ENCODE data around the gene ATP10D.
"Not testable (repeated sequence)": the region's sequence is repeated elsewhere in the genome, so short reads cannot be mapped to it uniquely, and the experiment has no call there.

ATP10D gene

DNA sequence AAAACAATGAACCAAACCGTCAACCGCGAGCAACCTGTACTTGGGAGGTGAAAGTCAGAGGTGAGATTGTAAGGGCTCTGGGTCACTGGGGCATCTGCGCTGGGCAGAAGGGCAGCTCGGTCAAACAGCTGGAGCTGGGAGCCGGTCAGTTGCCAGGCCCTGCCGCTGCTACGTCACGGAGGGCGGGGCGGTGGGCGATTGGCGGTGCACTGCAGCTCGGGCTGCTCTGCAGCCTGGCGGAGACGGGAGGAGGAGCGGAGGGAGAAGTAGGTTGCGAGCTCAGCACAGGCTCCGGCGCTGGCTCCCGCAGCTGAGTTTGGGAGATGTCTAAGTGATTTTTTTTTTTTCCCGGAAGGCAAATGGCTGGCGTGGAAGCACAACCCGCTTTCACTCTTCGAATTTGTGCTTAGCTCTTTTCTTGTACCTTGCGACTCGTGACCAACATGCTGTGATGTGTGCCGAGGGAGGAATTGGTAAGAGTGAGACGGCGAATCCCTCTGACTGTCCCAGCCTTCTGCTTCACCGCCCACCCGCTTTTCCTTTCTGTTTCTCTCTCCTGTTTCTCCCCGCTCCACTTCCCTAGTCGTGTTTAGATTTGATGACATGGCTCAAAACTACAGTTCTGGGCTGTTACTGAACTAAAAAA is at the start of gene ATP10D:
Gene ATP10D, plus strand, starts transcription at position 229 of the 646 bp plus-strand sequence. CDS start 27,266 bp downstream, outside the sequence.
- peak; percentile 90 for DNase-seq (ENCODE audit: low spot score)

DNA sequence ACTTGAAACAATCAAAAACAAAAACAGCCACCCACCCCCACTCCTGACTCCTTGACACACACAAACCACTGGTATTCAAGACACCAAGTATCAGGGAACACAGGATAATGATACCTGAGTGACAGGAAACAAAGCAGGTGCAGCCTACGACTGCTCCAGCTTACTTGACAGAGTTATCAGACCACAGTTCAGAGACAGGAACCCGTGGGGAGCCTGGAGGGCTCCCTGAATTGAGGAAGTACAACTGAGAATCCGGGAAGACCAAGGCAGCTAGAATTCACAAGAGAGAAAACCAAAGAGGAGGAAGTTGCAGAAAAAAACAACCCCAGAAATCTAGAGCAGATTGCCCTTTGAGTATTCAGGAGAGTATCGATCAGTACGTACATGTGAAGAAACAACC is 42.1 kb upstream of the ATP10D start:
- DNase-seq (ENCODE audit: low spot score): no peak

DNA sequence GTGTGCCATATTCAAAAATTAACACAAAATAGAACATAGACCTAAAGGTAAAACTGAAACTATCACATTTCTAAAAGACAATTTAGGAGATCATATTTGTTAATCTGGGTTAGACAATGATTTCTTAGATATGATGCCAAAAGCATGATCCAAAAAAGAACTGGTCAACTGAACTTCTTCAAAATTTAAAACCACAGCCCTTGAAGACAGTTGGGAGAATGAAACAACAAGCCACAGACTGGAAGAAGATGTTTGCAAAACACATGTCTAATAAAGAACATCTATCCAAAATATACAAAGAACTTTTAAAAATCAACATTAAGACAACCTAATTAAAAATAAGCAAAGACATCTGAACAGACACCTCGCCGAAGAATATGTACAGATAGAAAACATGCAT is 41.0 kb upstream of the ATP10D start:
- DNase-seq (ENCODE audit: low spot score): no peak

DNA sequence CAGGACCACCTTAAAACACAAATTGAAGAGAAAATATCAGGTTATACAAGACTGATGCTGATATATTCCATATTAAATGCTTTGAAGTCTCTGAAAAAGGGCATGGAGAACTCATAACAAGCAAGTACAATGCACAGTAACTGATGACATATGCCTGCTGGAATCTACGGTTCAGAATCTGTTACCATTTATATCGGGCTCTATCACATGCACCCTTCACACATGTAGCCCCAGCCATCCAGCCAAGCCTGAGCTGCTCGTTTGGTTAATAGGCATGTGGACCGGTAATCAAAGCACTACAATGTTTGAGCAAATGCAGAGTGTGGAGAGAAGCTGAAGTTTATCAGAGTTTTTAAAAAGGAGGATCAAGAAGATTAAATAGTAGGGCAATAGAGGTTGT is 33.4 kb upstream of the ATP10D start:
- no peak for DNase-seq (ENCODE audit: low spot score)

DNA sequence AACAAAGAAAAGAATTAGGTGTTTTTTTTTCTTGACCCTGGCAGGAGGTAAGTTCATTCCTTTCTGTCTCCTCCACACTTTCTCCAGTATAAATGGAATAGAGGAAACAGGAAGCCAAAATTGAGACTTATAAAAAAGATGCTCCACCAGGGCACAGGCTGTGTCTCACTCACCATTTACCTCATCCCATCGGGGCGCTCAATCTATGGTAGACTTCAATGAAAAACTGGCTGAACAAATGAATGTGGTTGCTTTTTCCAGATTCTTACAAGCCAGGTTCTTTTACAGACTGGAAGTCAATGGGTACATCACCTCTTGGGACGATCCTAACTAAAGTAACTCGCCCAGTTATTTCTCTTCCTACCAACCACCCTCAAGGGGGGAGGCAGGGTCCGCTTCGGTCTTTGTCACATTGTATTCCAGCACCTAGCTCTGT is 22.3 kb upstream of the ATP10D start:
- DNase-seq (ENCODE audit: low spot score): peak; percentile 7

DNA sequence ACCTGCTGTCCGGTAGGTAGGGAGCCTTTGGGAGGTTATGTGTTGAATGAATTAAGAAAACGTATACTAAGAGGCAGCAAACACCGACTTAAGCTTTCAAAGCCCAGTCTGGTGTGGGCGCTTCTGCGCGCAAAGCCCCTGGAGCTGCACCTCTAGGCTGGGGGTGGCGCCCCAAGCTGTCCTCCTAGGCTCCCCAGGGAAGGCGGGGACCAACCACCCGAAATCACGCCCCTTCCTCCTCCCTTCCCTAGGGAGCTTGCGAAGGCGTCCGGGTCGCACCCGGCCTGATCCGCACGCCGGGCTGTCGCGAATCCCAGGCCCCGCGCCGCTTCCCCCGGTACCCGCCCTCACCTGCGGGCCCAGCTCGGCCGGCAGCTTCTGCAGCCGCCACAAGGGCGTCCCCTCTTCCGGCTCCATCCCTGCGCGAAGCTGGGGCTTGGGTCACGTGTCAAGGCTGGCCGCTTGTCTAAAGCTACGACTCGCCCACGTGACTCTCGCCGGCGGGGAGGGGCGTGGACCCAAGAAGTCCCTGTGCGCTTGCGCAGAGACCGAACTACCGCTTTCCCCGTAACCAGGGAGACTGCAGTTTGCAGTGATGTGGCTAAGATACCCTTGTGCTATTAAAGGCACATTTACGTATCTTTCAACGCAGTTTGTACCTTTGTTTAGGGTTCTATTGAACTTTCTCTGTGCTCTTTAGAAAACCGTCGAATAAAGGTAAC is 21.7 kb upstream of the ATP10D start, which contains the start of gene COMMD8:
Gene COMMD8, minus strand, starts transcription at position 468 of the 722 bp plus-strand sequence. Its CDS starts 51 bp downstream, at position 417.
- DNase-seq (ENCODE audit: low spot score): peak; percentile 98

DNA sequence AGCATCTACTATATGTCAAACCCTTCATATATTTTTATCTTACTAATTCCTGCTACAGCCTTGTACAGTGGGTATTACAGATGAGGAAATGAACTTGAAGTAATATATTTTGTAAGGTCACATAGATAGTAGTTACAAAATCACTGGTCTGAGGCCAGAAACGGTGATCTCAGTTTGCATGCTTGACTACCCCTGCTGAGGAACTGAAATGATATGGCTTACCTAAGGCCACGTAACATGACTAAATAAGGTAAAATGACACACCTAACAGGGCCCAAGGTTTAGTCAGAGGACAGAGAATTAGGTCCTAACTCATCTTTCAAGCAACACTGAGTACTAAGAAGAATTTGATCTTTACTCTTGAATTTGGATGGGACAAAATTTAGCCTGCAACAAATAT is 20.1 kb upstream of the ATP10D start:
- no peak for DNase-seq (ENCODE audit: low spot score)

DNA sequence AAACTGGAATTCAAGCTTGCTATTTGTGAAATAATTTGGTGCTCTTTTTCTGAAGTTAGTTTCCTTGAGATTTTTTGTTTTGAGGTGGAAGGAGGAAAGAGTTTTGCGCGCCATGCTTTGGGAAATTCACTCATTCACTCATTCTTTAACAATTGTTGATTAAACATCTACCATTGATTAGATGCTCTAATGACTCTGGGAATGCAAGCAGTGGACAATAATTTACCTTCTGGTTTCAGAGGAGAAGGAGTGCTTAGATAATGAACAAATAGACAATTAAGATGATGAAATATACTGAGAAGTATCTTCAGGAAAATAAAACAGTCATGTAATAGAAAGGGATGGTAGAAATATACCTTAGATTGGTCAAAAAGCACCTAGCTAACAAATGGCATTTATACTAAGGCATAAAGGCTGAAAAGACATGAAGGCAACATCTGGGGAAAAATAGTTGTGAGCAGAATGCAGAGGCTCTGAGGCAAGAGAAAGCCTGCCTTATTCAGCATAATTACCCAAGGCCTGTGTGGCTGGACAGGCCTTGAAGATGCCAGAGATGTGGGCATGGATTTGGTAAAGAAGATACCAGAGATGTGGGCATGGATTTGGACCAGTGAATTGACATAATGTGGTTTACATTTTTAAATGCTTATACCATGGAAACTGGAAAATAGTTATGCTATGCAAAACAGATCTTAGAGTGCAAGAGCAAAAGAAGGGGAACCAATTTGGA is 18.9 kb upstream of the ATP10D start:
- DNase-seq (ENCODE audit: low spot score): no peak

DNA sequence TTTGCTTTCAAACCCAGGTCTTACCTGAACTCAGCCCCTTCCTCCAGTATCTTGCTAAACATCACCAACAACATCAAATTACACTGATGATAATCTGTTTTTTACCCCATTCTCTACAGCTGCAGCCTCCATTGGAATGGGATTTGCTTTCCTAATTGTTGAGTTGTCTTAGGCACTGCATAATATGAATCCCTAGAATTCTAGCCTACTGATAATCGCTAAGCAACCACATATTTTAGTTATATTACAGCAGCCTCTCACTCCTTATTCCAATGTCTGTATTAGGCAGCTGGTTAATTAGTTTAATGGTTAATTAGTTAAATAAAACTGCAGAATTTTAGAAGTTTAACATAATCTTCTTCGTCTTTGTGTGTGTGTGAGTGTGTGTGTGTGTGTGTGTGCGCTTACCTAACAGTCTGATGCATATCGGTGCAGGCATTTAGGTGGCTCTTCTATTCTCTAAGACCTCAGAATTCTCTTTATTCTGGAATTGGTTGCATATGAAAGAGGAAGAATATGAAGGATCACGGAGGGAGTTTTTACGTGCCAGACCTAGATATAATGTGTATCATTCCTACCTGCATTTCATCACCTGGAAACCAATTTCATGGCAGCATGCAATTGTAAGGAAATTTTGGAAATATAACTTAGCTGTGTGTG is 16.2 kb upstream of the ATP10D start:
- peak; percentile 10 for DNase-seq (ENCODE audit: low spot score)

DNA sequence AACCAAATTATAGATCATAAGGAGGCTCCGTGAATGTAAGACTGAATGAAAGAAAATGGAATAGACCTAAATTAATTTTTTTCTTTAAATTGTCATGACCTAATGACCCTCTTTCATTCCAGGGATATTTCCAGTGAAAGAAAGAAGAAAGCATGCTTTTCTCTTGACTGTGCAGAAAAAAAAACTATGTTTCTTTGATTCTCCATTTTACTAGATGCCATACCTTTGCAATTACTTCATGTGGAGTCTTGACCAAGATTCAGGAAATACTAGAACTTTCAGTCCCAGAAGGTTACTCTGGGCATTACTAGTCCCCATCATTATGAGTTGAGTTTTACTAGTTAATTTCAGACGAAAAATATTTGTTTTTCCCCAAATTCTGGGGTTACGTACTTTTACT is 15.1 kb upstream of the ATP10D start:
- peak; percentile 14 for DNase-seq (ENCODE audit: low spot score)

DNA sequence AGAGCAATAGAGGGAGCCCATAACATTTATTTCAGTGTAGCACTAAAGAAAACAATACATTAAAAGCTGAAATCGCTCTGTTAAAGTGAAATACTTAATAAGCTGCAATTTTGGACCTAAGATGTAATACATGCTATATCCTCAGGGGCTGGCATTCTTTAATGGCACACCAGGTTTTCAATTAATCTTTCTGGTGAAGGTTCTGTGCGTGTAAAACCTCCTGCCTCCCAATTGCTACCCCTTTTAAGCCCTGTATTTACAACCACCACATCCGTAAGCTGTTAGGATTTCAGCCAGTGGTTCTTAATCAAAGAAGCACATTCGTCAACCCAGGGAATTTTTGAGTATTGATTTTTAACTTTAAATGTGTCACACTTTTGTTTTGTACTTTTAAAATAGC is 14.0 kb upstream of the ATP10D start:
- no peak for DNase-seq (ENCODE audit: low spot score)

DNA sequence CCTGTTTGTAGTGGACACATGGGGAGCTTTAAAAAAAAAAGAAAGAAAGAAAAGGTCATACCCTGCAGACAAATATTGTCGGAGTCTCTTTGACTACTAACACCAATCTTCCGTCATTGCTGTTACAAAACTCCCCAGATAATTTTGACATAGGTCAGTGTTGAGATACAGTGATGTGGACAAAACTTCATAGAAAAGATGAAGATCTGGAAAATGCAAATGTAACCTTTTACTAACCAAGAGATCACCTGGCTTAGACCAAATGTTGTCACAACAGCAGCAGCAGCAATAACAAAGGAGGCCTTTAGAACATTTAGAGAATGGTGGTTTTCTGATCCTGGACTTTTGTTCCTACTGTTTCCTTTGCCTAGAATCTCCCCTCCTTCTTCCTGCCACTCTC is 13.5 kb upstream of the ATP10D start:
- DNase-seq (ENCODE audit: low spot score): no peak

DNA sequence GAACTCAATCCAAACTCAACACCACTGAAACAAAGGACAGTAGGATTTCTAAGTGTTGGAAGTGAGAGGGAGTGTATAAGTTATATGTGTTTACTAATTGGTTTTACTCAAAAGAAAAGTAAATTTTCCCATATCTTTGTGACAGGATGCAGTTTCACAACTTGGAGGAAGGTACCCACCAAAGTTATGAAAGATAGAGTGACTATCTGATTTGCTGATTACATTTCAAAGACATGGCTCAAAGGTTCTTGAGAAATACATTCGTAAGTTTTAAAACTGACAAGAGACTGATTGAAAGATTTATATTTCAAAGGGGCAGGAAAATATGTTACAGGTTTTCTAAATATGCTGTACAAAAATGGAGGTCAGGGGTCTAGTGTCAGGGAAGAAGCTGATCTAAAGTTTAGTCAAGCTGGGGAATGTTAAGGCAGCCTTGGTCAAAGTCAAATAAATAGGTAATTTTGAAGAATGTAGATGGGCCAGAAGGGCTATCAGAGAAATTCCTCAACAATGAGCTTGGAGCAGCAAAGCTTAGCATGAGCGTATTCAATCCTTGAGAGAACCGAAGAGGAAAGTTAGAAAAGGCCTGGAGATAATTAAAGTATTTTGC is 11.8 kb upstream of the ATP10D start:
- DNase-seq (ENCODE audit: low spot score): no peak

DNA sequence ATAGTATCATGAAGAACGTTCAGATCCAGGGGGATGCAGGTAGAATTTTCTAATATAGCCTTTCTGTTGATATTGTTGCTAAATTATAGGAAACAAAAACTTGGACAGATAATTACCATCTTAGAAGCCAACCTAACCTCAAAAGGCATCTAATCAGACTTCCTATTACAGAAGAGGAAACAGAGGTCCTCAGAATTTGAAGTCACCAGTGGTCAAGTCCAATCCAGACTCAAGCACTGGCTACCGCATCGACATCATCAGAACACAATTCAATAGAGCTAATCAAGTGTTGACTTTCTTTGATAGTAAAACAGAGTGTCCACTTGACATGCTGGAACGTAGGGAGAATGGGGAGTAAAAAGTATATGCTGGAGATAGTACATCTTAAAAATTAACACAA is 10.3 kb upstream of the ATP10D start:
- DNase-seq (ENCODE audit: low spot score): no peak

DNA sequence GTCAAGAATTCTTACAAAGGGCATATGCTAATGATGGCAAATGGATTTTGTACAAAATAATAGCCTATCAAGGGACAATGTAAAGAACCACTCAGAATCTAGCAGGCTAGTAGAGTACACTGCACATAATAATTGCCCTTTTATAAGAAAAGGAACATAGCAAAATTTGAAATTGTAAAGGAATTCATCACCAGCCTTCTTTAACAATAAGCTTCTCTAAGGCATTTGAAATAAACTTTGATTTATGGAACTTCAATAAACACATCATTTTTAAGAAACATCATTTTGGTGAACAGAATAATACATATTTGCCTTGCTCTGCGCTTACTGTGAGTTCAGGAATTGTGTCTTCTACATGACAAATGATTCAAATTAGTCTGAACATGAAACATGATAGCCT is 9.7 kb upstream of the ATP10D start:
- DNase-seq (ENCODE audit: low spot score): no peak

DNA sequence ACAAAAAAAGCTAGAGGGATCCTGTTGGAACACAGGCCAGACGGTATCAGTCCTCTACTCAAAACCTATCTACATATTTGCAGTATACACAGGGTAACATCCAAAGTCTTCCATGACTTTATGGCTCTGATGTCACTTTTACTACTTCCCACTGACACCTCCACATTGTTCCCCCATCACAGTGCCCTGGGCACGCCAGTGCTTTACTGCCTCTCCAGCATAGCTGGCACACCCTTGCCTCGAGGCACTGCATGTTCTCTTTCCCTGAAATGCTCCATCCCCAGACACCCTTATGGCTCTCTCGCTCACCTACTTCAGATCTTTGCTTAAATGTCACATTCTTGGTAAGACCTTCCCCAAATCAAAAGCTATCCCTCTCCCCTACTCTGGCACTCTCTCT is 6.3 kb upstream of the ATP10D start:
- no peak for DNase-seq (ENCODE audit: low spot score)

DNA sequence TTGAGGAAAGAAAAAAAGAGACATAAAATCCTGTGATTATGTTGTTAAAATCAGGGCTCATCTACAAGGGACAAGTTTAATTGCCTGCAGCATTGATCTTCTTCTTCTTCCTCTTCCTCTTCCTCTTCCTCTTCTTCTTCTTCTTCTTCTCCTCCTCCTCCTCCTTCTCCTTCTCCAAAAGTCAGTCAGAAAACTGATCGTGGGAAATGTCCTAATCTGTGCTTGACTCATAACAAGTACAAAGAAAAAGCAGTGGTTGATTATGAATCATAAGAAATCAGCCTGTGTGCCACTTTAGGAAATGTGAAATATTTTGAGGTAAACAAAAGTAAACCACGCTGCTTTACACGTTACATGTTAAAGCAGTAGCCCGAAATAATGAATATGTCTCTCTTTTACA is 2.7 kb upstream of the ATP10D start:
- DNase-seq (ENCODE audit: low spot score): peak; percentile 19

DNA sequence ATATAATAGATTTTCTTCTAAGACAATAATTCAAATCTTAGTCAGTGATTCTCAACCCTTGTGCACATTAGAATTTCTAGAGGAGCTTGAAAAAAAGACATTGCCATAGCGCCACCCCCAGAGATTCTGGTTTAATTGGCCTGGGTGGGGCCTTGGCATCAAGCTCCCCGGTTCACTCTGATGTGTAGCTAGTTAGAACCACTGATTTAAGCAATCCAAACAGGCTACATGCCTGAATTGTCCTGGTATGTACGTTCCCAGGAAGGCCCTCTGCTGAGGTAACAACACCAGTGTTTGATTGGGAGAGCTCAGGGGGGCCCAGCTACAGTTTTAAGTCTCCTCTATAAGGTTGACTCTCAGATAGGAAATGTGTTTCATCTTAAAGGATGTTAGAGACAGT is 1.3 kb upstream of the ATP10D start:
- DNase-seq (ENCODE audit: low spot score): no peak

DNA sequence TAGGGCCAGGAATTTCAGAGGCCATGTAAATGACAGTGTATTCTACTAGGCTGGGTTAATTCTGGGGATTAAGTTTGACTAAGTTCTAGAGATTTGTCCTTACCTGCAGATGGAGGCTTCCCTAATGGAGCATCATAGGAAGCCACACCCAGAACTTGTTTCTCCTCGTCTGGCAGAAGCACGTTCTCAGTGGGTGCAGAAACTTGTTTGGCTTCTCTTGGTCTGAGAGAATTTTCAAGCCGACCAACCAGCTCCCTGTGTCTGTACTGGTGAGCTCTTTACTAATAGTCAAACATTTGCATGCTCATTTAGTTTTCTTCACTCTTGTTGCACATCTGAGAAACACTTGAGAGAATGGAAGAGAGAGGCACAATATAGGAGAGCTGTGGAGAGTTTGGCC is 907 bp upstream of the ATP10D start:
- no peak for DNase-seq (ENCODE audit: low spot score)

DNA sequence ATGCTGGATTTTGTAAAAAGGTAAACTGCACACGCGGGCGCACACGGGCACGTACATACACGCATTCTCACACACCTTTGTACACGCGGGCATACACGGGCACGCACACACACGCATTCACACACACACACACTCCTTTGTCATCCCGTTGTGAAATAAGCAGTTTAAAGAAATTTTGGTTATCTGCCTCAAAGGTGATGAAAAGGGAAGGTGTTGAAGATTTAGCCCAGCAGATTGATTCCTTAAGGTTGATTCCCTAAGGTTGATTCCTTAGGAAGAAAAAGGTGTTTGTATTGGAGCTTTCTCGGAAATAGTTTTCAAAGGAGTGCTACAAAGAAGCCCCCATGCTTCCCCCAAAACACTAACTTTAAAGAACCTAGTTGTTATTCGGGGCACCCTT is 693 bp downstream of the ATP10D start:
- DNase-seq (ENCODE audit: low spot score): no peak

DNA sequence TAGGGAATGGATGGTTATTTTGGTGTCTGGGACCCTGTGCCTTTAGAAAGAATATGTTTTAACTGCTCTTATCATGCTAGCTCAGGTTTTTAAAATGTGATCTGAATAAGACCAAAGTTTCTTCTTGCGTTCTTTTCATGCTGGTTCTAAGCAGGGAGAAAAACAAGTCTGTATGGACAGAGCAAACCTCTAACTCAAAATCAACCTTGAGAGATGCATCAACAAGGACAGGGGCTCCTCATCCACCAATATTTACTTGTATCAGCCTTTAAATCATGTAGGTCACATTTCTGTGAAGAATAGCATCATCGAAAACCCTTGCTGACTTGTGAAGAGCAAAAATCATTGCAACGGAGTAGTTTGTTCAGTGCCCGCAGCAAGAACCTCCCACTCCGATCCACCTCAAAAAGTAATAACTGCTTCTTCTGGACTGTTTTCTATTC is 1.2 kb downstream of the ATP10D start:
- no peak for DNase-seq (ENCODE audit: low spot score)

DNA sequence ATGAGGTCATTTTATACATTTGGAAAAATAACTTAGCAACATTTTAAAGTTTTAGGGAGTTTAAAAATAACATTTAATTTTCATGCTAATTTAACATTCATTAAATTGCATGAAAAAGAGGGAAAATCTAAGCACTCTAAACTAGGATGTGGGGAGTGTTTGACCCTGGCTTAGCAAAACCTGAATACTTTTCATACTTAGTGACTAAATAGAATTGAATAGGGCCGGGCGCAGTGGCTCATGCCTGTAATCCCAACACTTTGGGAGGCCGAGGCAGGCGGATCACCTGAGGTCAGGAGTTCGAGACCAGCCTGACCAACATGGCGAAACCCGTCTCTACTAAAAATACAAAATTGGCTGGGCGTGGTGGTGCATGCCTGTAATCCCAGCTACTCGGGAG is 1.7 kb downstream of the ATP10D start:
- DNase-seq (ENCODE audit: low spot score): not testable (repeated sequence)

Measured in AG08396 (cell line).